Transverse colon (tissue), 3 donors: ENCODE data around the gene CCN6.

Source experiments
- EP300 ChIP-seq: sonication (generic); formaldehyde crosslinking; IDR thresholded peaks from one replicate; pipeline ENCODE4 v1.6.1; 2017; ENCODE audit warnings: antibody characterized with exemption, low read depth
- POLR2A ChIP-seq: fragments of 450-650 bp; IDR thresholded peaks from one replicate; pipeline ENCODE4 v1.6.1; 2016; ENCODE audit warnings: antibody characterized with exemption, mild to moderate bottlenecking, moderate library complexity
- TF ChIP-seq, protein P1 (sequence below), 5 experiments: fragments of 200-600 bp in 3 of 5; fragments of 450-650 bp in 2 of 5; sonication (generic) in 3 of 5; IDR thresholded peaks; 1 replicate in 2 of 5; 2 replicates in 3 of 5; pipeline ENCODE4 v1.5.1; 2016 to 2017; ENCODE audit warnings: antibody characterized with exemption in 5 of 5, inconsistent platforms in 3 of 5, mild to moderate bottlenecking in 2 of 5, moderate library complexity in 1 of 5

DNA sequence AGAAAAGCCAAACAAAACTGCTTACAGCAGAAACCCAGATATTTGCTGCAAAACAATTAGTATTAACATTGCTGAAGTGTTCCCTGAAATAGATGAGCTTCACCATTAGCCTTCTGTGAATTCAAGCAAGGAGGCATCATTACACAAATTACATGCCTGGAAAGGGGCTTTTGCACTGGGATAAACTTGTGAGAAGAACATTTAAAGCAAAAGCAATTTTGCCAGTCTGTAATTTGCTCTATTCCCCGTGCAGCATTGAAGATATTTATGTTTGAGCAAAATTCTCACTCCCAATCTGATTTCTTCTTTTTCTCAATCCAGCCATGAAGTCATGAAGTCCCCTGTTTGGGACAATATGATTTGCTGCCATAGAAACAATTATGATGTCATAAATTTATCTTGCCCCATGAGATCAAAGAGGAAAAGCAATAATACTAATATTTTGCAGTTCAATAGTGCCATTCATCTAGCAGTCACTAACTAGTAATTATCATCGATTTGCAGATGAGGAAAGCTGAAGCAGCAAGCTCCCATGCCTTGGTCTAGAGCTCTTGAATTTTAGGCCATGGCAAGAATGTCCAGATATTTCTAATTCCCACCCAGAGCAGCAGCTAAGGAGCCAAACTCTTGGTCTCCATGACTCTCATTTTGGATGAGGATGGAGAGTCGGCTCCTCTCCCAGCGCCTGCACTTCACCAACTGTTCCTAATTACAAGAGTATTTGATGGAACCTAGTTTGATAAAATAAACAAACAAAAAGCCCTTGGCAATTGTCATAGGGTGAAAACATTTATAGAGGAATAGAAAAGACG lies 49.5 kb upstream of the CCN6 start:
- TF ChIP-seq POLR2A = no peak
- TF ChIP-seq, protein P1, sequence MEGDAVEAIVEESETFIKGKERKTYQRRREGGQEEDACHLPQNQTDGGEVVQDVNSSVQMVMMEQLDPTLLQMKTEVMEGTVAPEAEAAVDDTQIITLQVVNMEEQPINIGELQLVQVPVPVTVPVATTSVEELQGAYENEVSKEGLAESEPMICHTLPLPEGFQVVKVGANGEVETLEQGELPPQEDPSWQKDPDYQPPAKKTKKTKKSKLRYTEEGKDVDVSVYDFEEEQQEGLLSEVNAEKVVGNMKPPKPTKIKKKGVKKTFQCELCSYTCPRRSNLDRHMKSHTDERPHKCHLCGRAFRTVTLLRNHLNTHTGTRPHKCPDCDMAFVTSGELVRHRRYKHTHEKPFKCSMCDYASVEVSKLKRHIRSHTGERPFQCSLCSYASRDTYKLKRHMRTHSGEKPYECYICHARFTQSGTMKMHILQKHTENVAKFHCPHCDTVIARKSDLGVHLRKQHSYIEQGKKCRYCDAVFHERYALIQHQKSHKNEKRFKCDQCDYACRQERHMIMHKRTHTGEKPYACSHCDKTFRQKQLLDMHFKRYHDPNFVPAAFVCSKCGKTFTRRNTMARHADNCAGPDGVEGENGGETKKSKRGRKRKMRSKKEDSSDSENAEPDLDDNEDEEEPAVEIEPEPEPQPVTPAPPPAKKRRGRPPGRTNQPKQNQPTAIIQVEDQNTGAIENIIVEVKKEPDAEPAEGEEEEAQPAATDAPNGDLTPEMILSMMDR (IDR thresholded peaks at IDR 0.05) = no peak
- TF ChIP-seq EP300 = no peak
